HepG2 (cell line): ENCODE results near the gene NIP7. TPM values are rescaled to one million over a fixed set of nuclear protein-coding genes. Genes with fewer than 3 reads are reported as not detected.

Experiments used
- HMG20A ChIP-seq: IDR thresholded peaks from 2 replicates; pipeline ENCODE4 v1.6.1; 2016; ENCODE audit warnings: borderline replicate concordance
- HOXA9 ChIP-seq: sonication (generic); formaldehyde crosslinking; IDR thresholded peaks from 2 replicates; pipeline ENCODE4 v1.8.1; 2022; ENCODE audit warnings: missing genetic modification reagents, mild to moderate bottlenecking, moderate library complexity, borderline replicate concordance
- KAT7 ChIP-seq: IDR thresholded peaks from 2 replicates; pipeline ENCODE4 v1.6.1; 2018; ENCODE audit warnings: borderline replicate concordance, missing compliant biosample characterization
- MLXIP ChIP-seq: sonication (generic); formaldehyde crosslinking; IDR thresholded peaks from 2 replicates; pipeline ENCODE4 v1.9.0; 2021; ENCODE audit warnings: missing genetic modification reagents, borderline replicate concordance
- ZBTB21 ChIP-seq: sonication (generic); formaldehyde crosslinking; IDR thresholded peaks from 2 replicates; pipeline ENCODE4 v1.4.0; 2020; ENCODE audit warnings: missing genetic modification reagents
- ZNF543 ChIP-seq: sonication (generic); formaldehyde crosslinking; IDR thresholded peaks from 2 replicates; pipeline ENCODE4 v1.4.0; 2020; ENCODE audit warnings: mild to moderate bottlenecking, missing genetic modification reagents
- ZNF563 ChIP-seq: sonication (generic); formaldehyde crosslinking; IDR thresholded peaks from 2 replicates; pipeline ENCODE4 v1.8.0; 2022; ENCODE audit warnings: mild to moderate bottlenecking, moderate library complexity, missing genetic modification reagents
- polyA plus RNA-seq, 8 experiments: library from polyadenylated mRNA; depleted of rRNA in 3 of 8; stranded (reverse) in 7 of 8; unstranded in 1 of 8; fragments of >200 nt; fragmentation: Illumina TruSeq in 4 of 8; extraction: Trizol in 4 of 8; gene quantifications; 2 replicates each; pipeline versions ENCODE4 v1.2.1 to v1.2.3, GENCODE V29; 2011 to 2016; ENCODE audit warnings: low read depth in 4 of 8, missing spikeins in 1 of 8, mixed read lengths in 1 of 8; ENCODE audit not compliant: insufficient read depth in 1 of 8
- total RNA-seq, 5 experiments: library from RNA; depleted of rRNA; stranded (reverse); fragments of >200 nt; fragmentation: Illumina TruSeq; extraction: Trizol; gene quantifications; 2 replicates each; pipeline ENCODE4 v1.2.3, GENCODE V29; 2016; ENCODE audit warnings: low read depth in 1 of 5
- TF ChIP-seq, protein P1 (sequence below): IDR thresholded peaks from 2 replicates; pipeline ENCODE4 v1.4.0; 2020; ENCODE audit warnings: mild to moderate bottlenecking, missing genetic modification reagents
- TF ChIP-seq, protein P2 (sequence below): sonication (generic); formaldehyde crosslinking; IDR thresholded peaks from 2 replicates; pipeline ENCODE4 v1.4.0; 2020; ENCODE audit warnings: mild to moderate bottlenecking, missing genetic modification reagents, borderline replicate concordance
- TF ChIP-seq, protein P3 (sequence below): sonication (generic); formaldehyde crosslinking; IDR thresholded peaks from 2 replicates; pipeline ENCODE4 v1.4.0; 2020; ENCODE audit warnings: missing genetic modification reagents

Gene NIP7
- total and polyA plus RNA-seq, 2 of the 13 experiments (the other 11 are each of a cell fraction or from before 2014, with no cell fraction given): 15.3 to 114 TPM

GRCh38 chr16:69311533-69312387, 27.8 kb upstream of the NIP7 start (continued):
- TF ChIP-seq, protein P1, sequence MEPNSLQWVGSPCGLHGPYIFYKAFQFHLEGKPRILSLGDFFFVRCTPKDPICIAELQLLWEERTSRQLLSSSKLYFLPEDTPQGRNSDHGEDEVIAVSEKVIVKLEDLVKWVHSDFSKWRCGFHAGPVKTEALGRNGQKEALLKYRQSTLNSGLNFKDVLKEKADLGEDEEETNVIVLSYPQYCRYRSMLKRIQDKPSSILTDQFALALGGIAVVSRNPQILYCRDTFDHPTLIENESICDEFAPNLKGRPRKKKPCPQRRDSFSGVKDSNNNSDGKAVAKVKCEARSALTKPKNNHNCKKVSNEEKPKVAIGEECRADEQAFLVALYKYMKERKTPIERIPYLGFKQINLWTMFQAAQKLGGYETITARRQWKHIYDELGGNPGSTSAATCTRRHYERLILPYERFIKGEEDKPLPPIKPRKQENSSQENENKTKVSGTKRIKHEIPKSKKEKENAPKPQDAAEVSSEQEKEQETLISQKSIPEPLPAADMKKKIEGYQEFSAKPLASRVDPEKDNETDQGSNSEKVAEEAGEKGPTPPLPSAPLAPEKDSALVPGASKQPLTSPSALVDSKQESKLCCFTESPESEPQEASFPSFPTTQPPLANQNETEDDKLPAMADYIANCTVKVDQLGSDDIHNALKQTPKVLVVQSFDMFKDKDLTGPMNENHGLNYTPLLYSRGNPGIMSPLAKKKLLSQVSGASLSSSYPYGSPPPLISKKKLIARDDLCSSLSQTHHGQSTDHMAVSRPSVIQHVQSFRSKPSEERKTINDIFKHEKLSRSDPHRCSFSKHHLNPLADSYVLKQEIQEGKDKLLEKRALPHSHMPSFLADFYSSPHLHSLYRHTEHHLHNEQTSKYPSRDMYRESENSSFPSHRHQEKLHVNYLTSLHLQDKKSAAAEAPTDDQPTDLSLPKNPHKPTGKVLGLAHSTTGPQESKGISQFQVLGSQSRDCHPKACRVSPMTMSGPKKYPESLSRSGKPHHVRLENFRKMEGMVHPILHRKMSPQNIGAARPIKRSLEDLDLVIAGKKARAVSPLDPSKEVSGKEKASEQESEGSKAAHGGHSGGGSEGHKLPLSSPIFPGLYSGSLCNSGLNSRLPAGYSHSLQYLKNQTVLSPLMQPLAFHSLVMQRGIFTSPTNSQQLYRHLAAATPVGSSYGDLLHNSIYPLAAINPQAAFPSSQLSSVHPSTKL (CRISPR knock-in tag): peak; percentile 29; the same call in 1 of the 2 replicates
- peak; percentile 97; the same call in 1 of the 2 replicates for TF ChIP-seq ZNF563 (CRISPR knock-in tag)
- no peak for TF ChIP-seq HOXA9 (CRISPR knock-in tag)
- TF ChIP-seq KAT7 (CRISPR knock-in tag): peak; percentile 26; the same call in 1 of the 2 replicates
- no peak; the same call in 1 of the 2 replicates for TF ChIP-seq ZNF543 (CRISPR knock-in tag)
- 0 out of 2 replicates have a peak, but pooled peaks have one; percentile 25 for TF ChIP-seq MLXIP (CRISPR knock-in tag)
- TF ChIP-seq, protein P2, sequence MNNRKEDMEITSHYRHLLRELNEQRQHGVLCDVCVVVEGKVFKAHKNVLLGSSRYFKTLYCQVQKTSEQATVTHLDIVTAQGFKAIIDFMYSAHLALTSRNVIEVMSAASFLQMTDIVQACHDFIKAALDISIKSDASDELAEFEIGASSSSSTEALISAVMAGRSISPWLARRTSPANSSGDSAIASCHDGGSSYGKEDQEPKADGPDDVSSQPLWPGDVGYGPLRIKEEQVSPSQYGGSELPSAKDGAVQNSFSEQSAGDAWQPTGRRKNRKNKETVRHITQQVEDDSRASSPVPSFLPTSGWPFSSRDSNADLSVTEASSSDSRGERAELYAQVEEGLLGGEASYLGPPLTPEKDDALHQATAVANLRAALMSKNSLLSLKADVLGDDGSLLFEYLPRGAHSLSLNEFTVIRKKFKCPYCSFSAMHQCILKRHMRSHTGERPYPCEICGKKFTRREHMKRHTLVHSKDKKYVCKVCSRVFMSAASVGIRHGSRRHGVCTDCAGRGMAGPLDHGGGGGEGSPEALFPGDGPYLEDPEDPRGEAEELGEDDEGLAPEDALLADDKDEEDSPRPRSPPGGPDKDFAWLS: 0 out of 2 replicates have a peak, but pooled peaks have one; percentile 55
- no peak for TF ChIP-seq ZBTB21
- TF ChIP-seq, protein P3, sequence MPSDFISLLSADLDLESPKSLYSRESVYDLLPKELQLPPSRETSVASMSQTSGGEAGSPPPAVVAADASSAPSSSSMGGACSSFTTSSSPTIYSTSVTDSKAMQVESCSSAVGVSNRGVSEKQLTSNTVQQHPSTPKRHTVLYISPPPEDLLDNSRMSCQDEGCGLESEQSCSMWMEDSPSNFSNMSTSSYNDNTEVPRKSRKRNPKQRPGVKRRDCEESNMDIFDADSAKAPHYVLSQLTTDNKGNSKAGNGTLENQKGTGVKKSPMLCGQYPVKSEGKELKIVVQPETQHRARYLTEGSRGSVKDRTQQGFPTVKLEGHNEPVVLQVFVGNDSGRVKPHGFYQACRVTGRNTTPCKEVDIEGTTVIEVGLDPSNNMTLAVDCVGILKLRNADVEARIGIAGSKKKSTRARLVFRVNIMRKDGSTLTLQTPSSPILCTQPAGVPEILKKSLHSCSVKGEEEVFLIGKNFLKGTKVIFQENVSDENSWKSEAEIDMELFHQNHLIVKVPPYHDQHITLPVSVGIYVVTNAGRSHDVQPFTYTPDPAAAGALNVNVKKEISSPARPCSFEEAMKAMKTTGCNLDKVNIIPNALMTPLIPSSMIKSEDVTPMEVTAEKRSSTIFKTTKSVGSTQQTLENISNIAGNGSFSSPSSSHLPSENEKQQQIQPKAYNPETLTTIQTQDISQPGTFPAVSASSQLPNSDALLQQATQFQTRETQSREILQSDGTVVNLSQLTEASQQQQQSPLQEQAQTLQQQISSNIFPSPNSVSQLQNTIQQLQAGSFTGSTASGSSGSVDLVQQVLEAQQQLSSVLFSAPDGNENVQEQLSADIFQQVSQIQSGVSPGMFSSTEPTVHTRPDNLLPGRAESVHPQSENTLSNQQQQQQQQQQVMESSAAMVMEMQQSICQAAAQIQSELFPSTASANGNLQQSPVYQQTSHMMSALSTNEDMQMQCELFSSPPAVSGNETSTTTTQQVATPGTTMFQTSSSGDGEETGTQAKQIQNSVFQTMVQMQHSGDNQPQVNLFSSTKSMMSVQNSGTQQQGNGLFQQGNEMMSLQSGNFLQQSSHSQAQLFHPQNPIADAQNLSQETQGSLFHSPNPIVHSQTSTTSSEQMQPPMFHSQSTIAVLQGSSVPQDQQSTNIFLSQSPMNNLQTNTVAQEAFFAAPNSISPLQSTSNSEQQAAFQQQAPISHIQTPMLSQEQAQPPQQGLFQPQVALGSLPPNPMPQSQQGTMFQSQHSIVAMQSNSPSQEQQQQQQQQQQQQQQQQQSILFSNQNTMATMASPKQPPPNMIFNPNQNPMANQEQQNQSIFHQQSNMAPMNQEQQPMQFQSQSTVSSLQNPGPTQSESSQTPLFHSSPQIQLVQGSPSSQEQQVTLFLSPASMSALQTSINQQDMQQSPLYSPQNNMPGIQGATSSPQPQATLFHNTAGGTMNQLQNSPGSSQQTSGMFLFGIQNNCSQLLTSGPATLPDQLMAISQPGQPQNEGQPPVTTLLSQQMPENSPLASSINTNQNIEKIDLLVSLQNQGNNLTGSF (CRISPR knock-in tag): peak; percentile 43; the same call in 1 of the 2 replicates
- TF ChIP-seq HMG20A: no peak
